HCT116 (cell line): Measurements from ENCODE around the gene IQCK. TPM values are rescaled to one million over a fixed set of nuclear protein-coding genes. Genes with fewer than 3 reads are reported as not detected.

Experiments used
- ATAC-seq: fragments of 200-7000 bp; cut with Tn5 transposase; 2 replicates; pipeline ENCODE4 v1.9.1; 2020; ENCODE audit warnings: mild to moderate bottlenecking, moderate library complexity
- BruUV-seq: library from RNA; stranded (reverse); fragments of 400-500 nt; replicated peaks from 2 replicates; lab custom pipeline; 2021; lab: Mats Ljungman, UMichigan
- CTCF ChIA-PET: fragments of 300-600 bp; sonication (Branson Sonifier 250); formaldehyde crosslinking; loops from one replicate; lab custom pipeline; 2021; ENCODE audit warnings: antibody characterized with exemption; lab: Charles Lee
- POLR2A ChIA-PET: fragments of 300-600, 350-600 bp; sonication (Branson Sonifier 250); formaldehyde crosslinking; loops from one replicate; lab custom pipeline; 2021; ENCODE audit warnings: antibody characterized with exemption; lab: Charles Lee
- RAD21 ChIA-PET, 2 experiments: fragments of 300-600 bp; sonication (Branson Sonifier 250); formaldehyde crosslinking; loops; one replicate each; lab custom pipeline; 2023; ENCODE audit warnings: low total read pairs in 2 of 2; ENCODE audit not compliant: uncharacterized antibody in 2 of 2, unreplicated experiment in 2 of 2, low non-redundant PET in 1 of 2; lab: Charles Lee
- DNase-seq: peaks from one replicate; pipeline ENCODE4 v3.0.0-alpha.2; 2010; ENCODE audit warnings: low read depth, low spot score
- H2AFZ ChIP-seq: fragments of 200-600 bp; shearing (Covaris generic), sonication (generic); 2 replicates; pipeline ENCODE4 v1.6.1; 2017; ENCODE audit warnings: low read depth, mixed run types, mixed read lengths, antibody characterized with exemption, low read length; ENCODE audit not compliant: poor library complexity, severe bottlenecking
- H3K27ac ChIP-seq: 2 replicates; pipeline ENCODE4 v1.5.1; 2012; ENCODE audit warnings: low read depth, low read length
- H3K27me3 ChIP-seq: fragments of 200-600 bp; sonication (generic); 2 replicates; pipeline ENCODE4 v1.6.1; 2016; ENCODE audit warnings: mixed run types, low read length, mixed read lengths; ENCODE audit not compliant: insufficient read depth
- H3K36me3 ChIP-seq, 2 experiments: fragments of 200-500 bp in 1 of 2; fragments of 200-600 bp in 1 of 2; sonication (Bioruptor generic) in 1 of 2; sonication (generic) in 1 of 2; 2 replicates each; pipeline versions ENCODE4 v1.5.1 to v1.6.1; 2014 to 2016; ENCODE audit warnings: low read length in 2 of 2, inconsistent platforms in 1 of 2, mixed read lengths in 1 of 2, mixed run types in 1 of 2; ENCODE audit not compliant: insufficient read depth in 2 of 2, control insufficient read depth in 1 of 2
- H3K4me1 ChIP-seq, 2 experiments: fragments of 200-600 bp in 1 of 2; sonication (generic) in 1 of 2; 2 replicates each; pipeline versions ENCODE4 v1.5.1 to v1.6.1; 2012 to 2017; ENCODE audit warnings: low read length in 2 of 2, inconsistent platforms in 1 of 2, mild to moderate bottlenecking in 1 of 2, mixed read lengths in 1 of 2, mixed run types in 1 of 2, moderate library complexity in 1 of 2; ENCODE audit not compliant: insufficient read depth in 2 of 2, control insufficient read depth in 1 of 2
- H3K4me2 ChIP-seq: fragments of 200-600 bp; sonication (generic); 2 replicates; pipeline ENCODE4 v1.6.1; 2017; ENCODE audit warnings: mixed run types, low read length, mixed read lengths
- H3K4me3 ChIP-seq, 2 experiments: fragments of 200-600 bp in 1 of 2; sonication (generic) in 1 of 2; replicated peaks in 1 of 2; 2 replicates each; pipeline ENCODE4 v1.5.1; 2011 to 2016; ENCODE audit warnings: low read length in 2 of 2, control low read depth in 1 of 2, low read depth in 1 of 2, mild to moderate bottlenecking in 1 of 2, mixed read lengths in 1 of 2, mixed run types in 1 of 2
- H3K79me2 ChIP-seq: fragments of 200-600 bp; sonication (generic); 2 replicates; pipeline ENCODE4 v1.6.1; 2017; ENCODE audit warnings: mild to moderate bottlenecking, mixed run types, low read length, moderate library complexity, mixed read lengths; ENCODE audit not compliant: insufficient read depth
- H3K9ac ChIP-seq: fragments of 200-600 bp; sonication (generic); 2 replicates; pipeline ENCODE4 v1.6.1; 2016; ENCODE audit warnings: low read length, mixed read lengths
- H3K9me2 ChIP-seq: fragments of 200-600 bp; sonication (generic), shearing (Covaris generic); 2 replicates; pipeline ENCODE4 v1.6.1; 2017; ENCODE audit warnings: mixed run types, mild to moderate bottlenecking, moderate library complexity; ENCODE audit not compliant: insufficient read depth
- H3K9me3 ChIP-seq, 2 experiments: fragments of 200-500 bp in 1 of 2; fragments of 200-600 bp in 1 of 2; sonication (Bioruptor generic) in 1 of 2; sonication (generic) in 1 of 2; 2 replicates each; pipeline ENCODE4 v1.6.1; 2014 to 2017; ENCODE audit warnings: low read length in 2 of 2, mixed read lengths in 2 of 2, inconsistent platforms in 1 of 2, low read depth in 1 of 2, mild to moderate bottlenecking in 1 of 2, mixed run types in 1 of 2, moderate library complexity in 1 of 2; ENCODE audit not compliant: control insufficient read depth in 1 of 2, insufficient read depth in 1 of 2
- H4K20me1 ChIP-seq: fragments of 200-600 bp; sonication (generic), shearing (Covaris generic); 2 replicates; pipeline ENCODE4 v1.6.1; 2017; ENCODE audit warnings: mixed run types, mild to moderate bottlenecking, moderate library complexity; ENCODE audit not compliant: insufficient read depth
- CBX3 ChIP-seq: IDR thresholded peaks from 2 replicates; pipeline ENCODE4 v1.6.1; 2012; ENCODE audit warnings: low read depth
- CTCF ChIP-seq, 3 experiments: fragments of 200-600 bp in 1 of 3; sonication (generic) in 1 of 3; IDR thresholded peaks in 2 of 3; conservative IDR thresholded peaks in 1 of 3; 2 replicates each; pipeline ENCODE4 v1.5.1; 2012 to 2017; ENCODE audit warnings: low read depth in 2 of 3, low read length in 2 of 3, antibody characterized with exemption in 1 of 3, borderline replicate concordance in 1 of 3, control low read depth in 1 of 3, mild to moderate bottlenecking in 1 of 3, mixed read lengths in 1 of 3, mixed run types in 1 of 3, moderate library complexity in 1 of 3; ENCODE audit not compliant: insufficient read depth in 1 of 3
- EGR1 ChIP-seq: IDR thresholded peaks from 2 replicates; pipeline ENCODE4 v1.6.1; 2012; ENCODE audit warnings: low read depth
- EZH2 ChIP-seq: fragments of 200-600 bp; sonication (generic); IDR thresholded peaks from 2 replicates; pipeline ENCODE4 v1.6.1; 2017; ENCODE audit warnings: antibody characterized with exemption, mixed run types
- EZH2phosphoT487 ChIP-seq: fragments of 200-600 bp; IDR thresholded peaks from 2 replicates; pipeline ENCODE4 v1.6.1; 2018; ENCODE audit warnings: antibody characterized with exemption, borderline replicate concordance
- FOSL1 ChIP-seq: IDR thresholded peaks from 2 replicates; pipeline ENCODE4 v1.6.1; 2012; ENCODE audit warnings: low read depth
- JUND ChIP-seq: IDR thresholded peaks from 2 replicates; pipeline ENCODE4 v1.6.1; 2012
- MAX ChIP-seq: IDR thresholded peaks from 2 replicates; pipeline ENCODE4 v1.6.1; 2012
- POLR2A ChIP-seq: IDR thresholded peaks from 2 replicates; pipeline ENCODE4 v1.7.0; 2011; ENCODE audit warnings: borderline replicate concordance; ENCODE audit not compliant: insufficient read depth, insufficient read length; ENCODE audit errors: extremely low read depth
- RAD21 ChIP-seq: IDR thresholded peaks from 2 replicates; pipeline ENCODE4 v1.6.1; 2012; ENCODE audit warnings: low read depth, mild to moderate bottlenecking
- REST ChIP-seq: IDR thresholded peaks from 2 replicates; pipeline ENCODE4 v1.6.1; 2012; ENCODE audit warnings: low read depth
- SIN3A ChIP-seq: IDR thresholded peaks from 2 replicates; pipeline ENCODE4 v1.6.1; 2012; ENCODE audit warnings: low read depth
- SP1 ChIP-seq: IDR thresholded peaks from 2 replicates; pipeline ENCODE4 v1.6.1; 2012; ENCODE audit warnings: low read depth
- SRF ChIP-seq: IDR thresholded peaks from 2 replicates; pipeline ENCODE4 v1.6.1; 2012; ENCODE audit warnings: low read depth
- TCF7L2 ChIP-seq: IDR thresholded peaks from 2 replicates; pipeline ENCODE4 v1.7.0; 2011; ENCODE audit warnings: borderline replicate concordance, inconsistent platforms; ENCODE audit not compliant: insufficient read depth, insufficient read length; ENCODE audit errors: extremely low read depth
- ZBTB33 ChIP-seq: IDR thresholded peaks from 2 replicates; pipeline ENCODE4 v1.6.1; 2011; ENCODE audit warnings: mild to moderate bottlenecking, low read length, moderate library complexity; ENCODE audit not compliant: insufficient replicate concordance; ENCODE audit errors: extremely low read depth
- ZNF274 ChIP-seq: fragments of 200-500 bp; sonication (Bioruptor generic); IDR thresholded peaks from 2 replicates; pipeline ENCODE4 v1.6.1; 2014; ENCODE audit warnings: mild to moderate bottlenecking, low read depth, low read length, inconsistent platforms
- intact Hi-C: fragments of 100-400 bp; cut with micrococcal nuclease; formaldehyde crosslinking; loops from 2 replicates; pipeline ENCODE4 v1.10.0; 2022
- total RNA-seq: library from RNA; stranded (reverse); gene quantifications from one replicate; pipeline ENCODE4 v1.2.1, GENCODE V29; 2021; ENCODE audit not compliant: unreplicated experiment

The IQCK gene
- total RNA-seq, 1 experiment from 2014 or later = 11.8 TPM

GRCh38 chr16:19853742-19854542 is 135.9 kb downstream of the IQCK start:
- Histone ChIP-seq H3K27ac (no peak overlapping the region), H4K20me1 (no peaks in the 10 kb centered on the region), H3K36me3 (no peaks in the 10 kb centered on the region), H3K9me3 (no peaks in the 10 kb centered on the region), H3K4me1 (no peaks in the 10 kb centered on the region), H3K9ac (no peak overlapping the region), H3K79me2 (no peaks in the 10 kb centered on the region), H3K27me3 (no peaks in the 10 kb centered on the region), H3K4me3 (no peak overlapping the region), H2AFZ (no peak overlapping the region), H3K4me2 (no peak overlapping the region), H3K9me2 (no peaks in the 10 kb centered on the region)
- CTCF ChIA-PET = no interaction called here
- RAD21 ChIA-PET = no interaction called here
- BruUV-seq = no TSS peak
- ATAC-seq = no peak
- POLR2A ChIA-PET = no interaction called here
- intact Hi-C loops = no loop called here
- no peak for DNase-seq
- TF ChIP-seq MAX = no peak
- TF ChIP-seq RAD21 = no peak
- no peak for TF ChIP-seq ZBTB33
- no peak for TF ChIP-seq SP1
- TF ChIP-seq REST = no peak
- TF ChIP-seq EZH2 = no peak
- TF ChIP-seq CTCF (IDR thresholded peaks at IDR 0.05 in 2 of 3, conservative IDR thresholded peaks at IDR 0.05 in 1 of 3; ENCODE audit: borderline replicate concordance in 1 of 3, insufficient read depth in 1 of 3, low read depth in 2 of 3, low read length in 2 of 3) = no peak
- TF ChIP-seq ZNF274 = no peak
- TF ChIP-seq SRF = no peak
- TF ChIP-seq CBX3 = no peak
- no peak for TF ChIP-seq POLR2A
- no peak for TF ChIP-seq SIN3A
- TF ChIP-seq EGR1 = no peak
- TF ChIP-seq TCF7L2 = no peak
- no peak for TF ChIP-seq EZH2phosphoT487
- TF ChIP-seq FOSL1 = no peak
- TF ChIP-seq JUND = no peak
